Hindlimb muscle (tissue), 1 donor: ENCODE measurements around the gene NGFR. TPM values are rescaled to one million over a fixed set of nuclear protein-coding genes. Genes with fewer than 3 reads are reported as not detected.
A peak's percentile ranks its signal among the peaks of the same experiment; 100 is the strongest.
"Not testable (repeated sequence)": the region's sequence is repeated elsewhere in the genome, so short reads cannot be mapped to it uniquely, and the experiment has no call there.

Source experiments
- DNase-seq: peaks from one replicate; pipeline ENCODE4 v3.0.0-alpha.2; 2013
- polyA plus RNA-seq: library from polyadenylated mRNA; unstranded; fragments of 120-200 nt; gene quantifications from one replicate; pipeline ENCODE4 v1.2.1, GENCODE V29; 2013; ENCODE audit not compliant: insufficient read length

The NGFR gene
- polyA plus RNA-seq, 1 donor, result 50.8 TPM

DNA sequence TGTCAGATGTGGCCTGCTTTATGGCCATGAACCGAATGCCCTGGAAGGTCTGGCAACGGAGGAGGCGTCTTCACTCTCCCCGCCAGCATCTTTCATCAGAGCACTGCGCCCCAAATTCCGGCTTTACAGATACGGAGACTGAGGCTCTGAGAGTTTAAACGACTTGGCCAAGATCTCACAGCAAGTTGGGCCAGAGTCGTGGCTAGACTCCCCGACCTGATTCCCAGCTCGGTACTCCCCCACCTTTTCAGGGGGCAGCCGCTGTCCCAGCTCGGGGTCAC is 1.7 kb downstream of the NGFR start:
- DNase-seq, result no peak

DNA sequence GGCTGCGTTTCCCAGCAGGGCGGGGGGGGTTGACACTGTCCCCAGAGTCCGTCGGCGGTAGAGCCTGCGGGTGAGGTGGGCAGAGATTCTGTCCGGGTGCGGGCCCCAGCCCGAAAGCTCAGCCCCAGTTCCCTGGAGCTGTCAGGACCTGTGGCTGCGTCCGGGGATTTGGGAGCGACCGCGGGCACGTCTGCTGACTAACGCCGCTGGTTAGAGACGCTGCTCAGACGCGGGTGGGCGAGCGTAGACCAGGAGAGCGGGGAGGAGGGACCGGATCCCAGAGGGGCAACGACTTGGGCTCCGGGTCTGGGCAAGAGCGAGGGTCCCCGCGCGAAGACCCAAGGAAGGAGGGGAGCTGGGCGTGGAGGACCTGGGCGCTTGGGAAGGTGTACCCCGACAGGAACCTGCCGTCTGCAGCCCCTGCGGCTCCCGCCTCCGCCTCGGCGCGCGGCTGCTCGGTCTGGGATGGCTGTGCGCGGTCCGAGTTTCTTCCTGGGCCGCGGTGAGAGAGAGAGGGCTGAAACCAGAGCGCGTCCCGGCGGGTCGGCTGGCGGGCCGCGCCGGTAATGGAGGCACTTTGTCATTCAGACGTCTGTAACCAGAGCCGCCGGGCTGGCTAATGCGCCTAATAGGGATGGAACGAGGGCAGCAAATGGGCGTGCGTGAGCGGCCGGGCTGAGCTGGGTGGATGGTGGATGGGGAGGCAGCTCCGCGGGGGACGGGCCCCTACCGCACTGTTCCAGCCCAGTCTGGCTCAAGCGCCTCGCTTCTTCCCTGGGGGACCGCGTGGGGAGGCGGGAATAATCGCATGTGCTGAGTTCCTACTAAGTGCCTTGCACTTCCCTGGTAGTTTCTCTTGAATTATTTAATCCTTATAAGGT is 2.3 kb downstream of the NGFR start:
- no peak for DNase-seq

DNA sequence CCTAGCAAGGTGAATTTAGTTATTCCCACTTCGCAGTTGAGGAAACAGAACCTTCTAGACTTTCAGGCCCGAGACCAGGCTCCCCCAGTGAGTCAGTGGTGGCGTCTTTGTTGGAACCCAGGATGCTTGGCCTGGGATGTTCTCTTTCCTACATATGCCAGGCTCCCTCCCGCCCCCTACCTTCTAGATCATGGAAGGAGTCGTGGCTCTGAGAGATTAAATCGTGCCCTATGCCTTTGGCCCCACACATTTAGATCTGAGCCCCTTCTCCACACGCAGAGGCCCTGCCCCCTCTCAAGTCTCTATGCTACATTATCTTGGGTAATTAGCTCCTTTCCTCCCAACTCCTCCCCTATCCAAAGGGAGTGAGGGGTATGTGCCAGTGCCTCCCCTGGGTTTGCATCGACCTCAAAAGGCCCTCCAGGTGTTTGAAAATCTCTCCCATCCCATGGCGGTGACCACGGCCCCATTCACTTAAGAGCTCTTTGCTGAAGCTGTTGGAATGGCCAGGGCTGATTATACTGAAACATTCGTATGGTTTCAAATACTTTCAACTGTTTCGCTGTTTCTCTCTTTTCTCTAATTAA is 3.0 kb downstream of the NGFR start:
- no peak for DNase-seq

DNA sequence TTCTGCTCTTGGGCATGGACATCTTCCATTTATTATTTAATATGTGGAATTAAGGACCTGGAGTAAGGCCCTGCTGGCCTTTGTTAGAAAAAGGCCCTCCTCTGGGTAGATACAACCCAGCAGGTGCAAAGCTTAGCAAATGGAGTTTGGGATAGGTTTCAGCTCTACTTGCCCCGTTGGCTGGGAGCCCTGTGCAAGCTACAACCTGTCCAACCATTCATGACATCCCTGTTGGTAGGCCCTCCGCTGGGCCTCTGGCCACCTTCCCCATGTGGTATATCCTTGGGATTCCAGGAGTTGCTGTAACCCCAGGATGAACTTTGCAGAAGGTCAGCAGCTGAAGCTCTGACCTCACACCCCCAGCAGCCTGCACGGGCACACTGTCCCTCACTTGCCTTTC is 6.4 kb downstream of the NGFR start:
- no peak for DNase-seq

DNA sequence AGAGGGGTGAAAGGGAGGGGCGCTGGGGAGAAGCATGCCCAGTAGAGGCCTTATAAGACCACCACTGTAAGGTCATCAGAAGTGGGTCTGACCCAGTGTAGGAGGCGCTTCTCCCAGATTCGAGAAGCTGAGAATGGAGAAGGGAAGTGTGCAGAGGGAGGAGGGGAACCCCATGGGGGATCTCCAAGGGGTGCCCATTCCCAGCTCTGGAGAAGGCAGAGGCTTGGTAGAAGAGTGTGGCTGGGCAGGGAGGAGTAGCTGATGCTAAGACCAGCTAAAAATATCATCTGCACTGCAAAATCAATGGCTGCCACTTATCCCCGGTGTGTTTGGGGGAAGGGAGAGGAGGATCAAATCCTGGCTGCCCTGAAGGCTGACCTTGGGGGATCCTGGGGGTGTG is 7.2 kb downstream of the NGFR start:
- DNase-seq, result no peak

DNA sequence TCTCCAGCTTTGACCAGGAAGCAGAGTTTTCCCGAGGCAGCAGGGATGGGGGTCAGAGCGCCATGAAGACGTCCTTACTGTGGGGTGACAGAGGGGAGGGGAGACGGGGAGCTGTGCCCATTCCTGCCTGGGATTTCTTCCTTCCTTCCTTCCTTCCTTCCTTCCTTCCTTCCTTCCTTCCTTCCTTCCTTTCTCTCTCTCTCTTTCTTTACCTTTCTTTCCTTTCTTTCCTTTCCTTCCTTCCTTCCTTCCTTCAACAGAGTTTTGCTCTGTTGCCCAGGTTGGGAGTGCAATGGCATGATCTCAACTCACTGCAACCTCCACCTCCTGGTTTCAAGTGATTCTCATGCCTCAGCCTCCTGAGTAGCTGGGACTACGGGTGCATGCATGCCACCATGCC is 7.6 kb downstream of the NGFR start:
- DNase-seq, result not testable (repeated sequence)

DNA sequence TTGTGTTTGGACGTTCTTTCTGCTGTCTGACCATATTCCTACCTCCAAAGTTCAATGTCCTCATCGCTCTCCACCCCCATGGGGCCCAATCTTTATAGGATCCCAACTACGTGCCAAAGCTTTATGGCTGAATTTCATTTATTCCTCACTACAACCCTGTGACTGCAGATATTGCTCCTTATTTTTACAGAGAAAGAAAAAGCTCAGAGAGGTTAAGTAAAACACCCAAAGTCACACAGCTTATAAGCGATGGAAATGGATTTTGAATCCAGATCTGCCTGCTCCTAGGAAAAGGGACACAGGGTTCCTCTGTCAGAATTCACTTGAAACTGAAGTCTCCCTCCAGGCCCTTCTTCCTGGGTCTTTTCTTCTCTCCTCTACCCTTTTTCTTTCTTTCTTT is 9.3 kb downstream of the NGFR start:
- DNase-seq, result no peak

DNA sequence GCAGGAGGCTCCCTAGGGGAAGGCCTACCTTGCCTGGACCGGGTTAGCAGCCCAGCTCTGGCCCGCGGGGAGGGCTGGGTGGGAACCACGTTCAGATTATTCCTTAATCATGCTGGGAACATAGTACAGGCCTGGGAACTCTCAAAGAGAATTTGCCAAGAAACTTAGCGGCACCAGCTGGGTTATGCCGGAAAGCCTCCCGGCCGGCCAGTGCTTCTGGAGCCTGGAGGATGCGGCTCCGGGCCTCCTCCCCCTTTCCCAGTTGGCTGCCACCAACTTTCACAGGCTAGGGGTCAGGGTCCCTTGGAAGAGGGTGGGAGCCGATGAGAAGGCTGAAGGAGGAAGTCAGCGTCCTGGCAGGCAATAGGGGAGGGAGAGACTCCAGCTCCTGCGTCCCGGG is 10.8 kb downstream of the NGFR start:
- DNase-seq, result no peak

DNA sequence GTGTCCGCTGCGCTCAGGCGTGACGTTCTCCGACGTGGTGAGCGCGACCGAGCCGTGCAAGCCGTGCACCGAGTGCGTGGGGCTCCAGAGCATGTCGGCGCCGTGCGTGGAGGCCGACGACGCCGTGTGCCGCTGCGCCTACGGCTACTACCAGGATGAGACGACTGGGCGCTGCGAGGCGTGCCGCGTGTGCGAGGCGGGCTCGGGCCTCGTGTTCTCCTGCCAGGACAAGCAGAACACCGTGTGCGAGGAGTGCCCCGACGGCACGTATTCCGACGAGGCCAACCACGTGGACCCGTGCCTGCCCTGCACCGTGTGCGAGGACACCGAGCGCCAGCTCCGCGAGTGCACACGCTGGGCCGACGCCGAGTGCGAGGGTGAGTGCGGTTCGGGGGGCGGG is 11.2 kb downstream of the NGFR start:
- DNase-seq, result no peak

DNA sequence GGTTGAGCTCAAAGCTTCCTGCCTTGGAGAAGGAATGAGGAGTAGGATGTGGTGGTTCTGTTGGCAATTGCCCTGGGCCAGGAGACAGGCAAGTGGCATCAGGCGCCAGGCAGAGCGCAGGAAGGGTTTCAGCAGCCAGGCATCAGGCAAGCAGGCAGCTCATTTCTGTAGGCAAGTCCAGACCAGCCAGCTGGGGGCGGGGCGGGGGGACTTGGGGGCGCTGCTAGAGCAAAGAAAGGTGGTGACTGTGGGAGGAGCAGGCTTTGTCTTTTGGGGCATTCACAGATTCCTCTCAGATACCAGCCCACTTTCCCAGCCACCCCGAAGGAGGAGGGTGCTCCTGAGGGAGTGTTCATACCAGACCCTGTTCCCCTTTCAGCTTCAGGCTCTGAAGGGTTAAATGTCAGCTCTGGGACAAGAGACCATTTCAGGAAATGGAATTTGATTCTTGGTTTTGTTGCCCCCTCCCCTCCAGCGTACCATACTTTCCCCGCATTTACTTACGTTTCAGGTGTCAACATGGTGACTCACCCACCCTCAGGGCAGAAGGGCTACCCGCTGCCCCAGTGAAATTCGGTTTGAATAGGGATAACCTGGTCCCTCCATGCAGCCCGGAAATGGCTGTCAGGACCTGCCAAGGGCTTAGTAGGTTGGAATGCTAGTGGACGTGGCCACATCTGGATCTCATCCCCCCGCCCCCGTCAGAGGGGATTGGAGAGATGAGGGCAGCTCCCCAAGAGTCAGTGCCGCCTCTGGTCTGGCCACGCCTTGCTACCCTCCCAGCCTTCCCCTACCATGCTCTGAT is 13.2 kb downstream of the NGFR start:
- no peak for DNase-seq

DNA sequence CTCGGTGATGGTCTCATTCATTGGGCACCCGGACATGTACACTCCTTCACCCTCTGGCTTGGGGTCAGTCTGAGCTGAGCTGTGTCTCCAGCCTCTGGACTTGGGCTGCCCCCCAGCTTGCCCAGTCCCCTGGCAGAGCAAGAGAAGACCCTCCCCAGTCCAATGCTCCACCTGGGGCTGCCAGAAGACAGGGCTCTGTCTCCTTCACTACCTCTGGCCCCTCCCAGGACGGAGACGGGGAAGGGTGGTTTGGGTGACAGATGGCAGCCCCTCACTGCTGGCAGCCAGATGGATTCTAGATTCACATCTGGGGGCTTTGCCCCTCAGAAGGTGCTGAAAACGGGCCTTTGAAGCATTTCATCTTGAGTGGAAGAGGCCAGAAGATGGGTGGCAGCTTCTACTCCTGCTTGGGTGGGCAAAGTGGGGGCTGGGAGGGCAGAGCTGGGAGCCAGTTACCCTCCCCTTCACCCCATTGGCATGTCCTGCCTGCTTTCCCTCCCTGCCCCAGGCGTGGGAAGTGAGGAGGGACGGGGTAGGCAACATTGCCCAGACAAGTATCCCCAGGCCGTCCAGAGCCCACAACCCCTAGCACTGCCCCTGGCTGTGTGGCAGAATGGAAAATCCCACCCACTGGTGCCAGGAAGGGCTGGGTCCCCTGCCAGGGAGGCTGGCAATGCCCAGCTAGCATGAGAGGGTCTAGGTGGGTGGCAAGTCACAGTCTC is 13.9 kb downstream of the NGFR start:
- no peak for DNase-seq

DNA sequence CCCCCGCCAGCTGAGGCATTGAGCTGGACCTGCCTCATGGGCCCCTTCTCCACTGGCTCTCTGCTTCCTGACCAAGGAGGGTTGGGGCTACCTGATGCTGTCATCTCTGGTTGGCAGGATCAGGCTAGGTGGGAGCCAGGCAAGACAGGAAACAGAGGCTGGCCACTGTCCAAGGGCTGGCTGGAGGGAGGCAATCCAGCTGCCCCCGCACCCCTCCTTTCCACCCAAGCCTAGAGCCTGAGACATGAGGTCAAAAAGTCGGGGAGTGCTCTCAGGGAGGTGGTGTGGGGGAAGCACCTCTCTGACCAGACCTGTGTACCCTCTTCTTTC is 14.5 kb downstream of the NGFR start:
- no peak for DNase-seq

DNA sequence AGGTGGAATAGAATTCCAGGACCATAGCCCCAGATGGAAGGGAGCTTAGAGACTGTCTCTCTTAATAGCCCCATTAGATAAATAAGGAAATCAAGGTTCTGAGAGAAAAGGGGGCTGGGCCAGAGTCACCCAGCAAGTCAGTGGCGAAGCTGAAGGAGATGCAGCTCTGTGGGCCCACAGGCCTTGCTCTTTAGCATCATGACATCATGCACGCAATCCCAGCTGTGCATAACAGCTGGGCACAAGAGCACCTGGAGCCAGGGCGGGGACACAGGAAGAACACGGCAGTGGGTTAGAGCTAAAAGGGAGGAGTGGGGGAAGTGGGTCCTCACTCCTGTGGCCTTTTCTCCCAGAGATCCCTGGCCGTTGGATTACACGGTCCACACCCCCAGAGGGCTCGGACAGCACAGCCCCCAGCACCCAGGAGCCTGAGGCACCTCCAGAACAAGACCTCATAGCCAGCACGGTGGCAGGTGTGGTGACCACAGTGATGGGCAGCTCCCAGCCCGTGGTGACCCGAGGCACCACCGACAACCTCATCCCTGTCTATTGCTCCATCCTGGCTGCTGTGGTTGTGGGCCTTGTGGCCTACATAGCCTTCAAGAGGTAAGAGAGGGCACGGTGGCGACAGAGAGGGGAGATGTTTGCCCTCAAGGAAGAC is 15.1 kb downstream of the NGFR start:
- no peak for DNase-seq

DNA sequence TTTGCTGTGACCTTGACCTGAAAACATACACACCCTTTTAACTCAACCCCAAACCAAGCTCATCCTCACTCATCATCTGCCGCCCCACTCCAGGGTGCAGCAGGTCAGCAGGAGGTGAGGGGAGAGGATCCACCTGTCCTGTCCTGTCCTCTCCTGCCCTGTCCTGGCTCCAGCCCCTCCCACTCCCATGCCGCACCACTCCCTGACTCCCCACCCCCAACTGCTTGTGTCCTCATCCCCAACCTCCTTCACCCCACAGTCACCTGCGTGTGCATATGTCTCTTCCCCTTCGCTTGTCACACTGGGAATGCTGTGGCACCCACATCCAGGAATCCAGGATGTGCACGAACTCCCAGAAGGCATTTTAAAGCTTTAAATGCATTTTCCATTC is 15.6 kb downstream of the NGFR start:
- DNase-seq, result no peak

DNA sequence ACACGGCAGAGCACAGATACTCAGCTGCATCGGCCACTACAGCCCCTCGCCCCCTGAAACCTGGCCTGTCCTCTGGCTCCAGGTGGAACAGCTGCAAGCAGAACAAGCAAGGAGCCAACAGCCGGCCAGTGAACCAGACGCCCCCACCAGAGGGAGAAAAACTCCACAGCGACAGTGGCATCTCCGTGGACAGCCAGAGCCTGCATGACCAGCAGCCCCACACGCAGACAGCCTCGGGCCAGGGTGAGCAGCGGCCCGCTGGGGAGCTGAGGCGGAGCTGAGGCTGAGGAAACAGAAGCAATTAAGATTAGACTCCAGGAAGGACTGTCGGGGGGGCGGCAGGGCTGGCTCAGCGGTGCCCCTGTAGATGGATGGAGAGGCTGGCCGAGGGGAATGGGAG is 16.7 kb downstream of the NGFR start:
- DNase-seq, result no peak

DNA sequence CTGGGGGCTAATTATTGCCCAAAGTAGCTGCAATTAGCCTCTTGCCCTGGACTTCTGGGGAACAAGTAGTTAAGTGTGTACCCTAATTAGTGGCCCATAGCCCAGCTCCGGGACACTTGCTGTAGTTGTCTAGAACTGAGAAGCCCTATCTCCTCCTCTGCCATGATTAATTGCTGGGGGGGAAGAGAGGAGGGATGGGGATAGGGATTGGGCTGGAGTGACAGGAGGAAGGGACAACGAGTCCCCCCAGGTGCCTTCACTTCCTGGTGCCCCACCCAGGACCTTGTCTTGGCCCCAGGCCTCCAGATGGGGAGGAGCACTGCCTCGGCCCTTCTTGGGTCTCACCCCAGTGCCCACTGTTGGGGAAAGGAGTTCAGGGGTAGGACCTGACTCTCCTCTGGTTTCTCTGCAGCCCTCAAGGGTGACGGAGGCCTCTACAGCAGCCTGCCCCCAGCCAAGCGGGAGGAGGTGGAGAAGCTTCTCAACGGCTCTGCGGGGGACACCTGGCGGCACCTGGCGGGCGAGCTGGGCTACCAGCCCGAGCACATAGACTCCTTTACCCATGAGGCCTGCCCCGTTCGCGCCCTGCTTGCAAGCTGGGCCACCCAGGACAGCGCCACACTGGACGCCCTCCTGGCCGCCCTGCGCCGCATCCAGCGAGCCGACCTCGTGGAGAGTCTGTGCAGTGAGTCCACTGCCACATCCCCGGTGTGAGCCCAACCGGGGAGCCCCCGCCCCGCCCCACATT is 17.4 kb downstream of the NGFR start:
- no peak for DNase-seq

DNA sequence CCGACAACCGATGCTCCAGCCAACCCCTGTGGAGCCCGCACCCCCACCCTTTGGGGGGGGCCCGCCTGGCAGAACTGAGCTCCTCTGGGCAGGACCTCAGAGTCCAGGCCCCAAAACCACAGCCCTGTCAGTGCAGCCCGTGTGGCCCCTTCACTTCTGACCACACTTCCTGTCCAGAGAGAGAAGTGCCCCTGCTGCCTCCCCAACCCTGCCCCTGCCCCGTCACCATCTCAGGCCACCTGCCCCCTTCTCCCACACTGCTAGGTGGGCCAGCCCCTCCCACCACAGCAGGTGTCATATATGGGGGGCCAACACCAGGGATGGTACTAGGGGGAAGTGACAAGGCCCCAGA is 17.9 kb downstream of the NGFR start:
- no peak for DNase-seq

DNA sequence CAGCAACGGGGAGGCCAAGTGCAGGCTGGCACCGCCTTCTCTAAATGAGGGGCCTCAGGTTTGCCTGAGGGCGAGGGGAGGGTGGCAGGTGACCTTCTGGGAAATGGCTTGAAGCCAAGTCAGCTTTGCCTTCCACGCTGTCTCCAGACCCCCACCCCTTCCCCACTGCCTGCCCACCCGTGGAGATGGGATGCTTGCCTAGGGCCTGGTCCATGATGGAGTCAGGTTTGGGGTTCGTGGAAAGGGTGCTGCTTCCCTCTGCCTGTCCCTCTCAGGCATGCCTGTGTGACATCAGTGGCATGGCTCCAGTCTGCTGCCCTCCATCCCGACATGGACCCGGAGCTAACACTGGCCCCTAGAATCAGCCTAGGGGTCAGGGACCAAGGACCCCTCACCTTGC is 18.5 kb downstream of the NGFR start:
- DNase-seq, result no peak

DNA sequence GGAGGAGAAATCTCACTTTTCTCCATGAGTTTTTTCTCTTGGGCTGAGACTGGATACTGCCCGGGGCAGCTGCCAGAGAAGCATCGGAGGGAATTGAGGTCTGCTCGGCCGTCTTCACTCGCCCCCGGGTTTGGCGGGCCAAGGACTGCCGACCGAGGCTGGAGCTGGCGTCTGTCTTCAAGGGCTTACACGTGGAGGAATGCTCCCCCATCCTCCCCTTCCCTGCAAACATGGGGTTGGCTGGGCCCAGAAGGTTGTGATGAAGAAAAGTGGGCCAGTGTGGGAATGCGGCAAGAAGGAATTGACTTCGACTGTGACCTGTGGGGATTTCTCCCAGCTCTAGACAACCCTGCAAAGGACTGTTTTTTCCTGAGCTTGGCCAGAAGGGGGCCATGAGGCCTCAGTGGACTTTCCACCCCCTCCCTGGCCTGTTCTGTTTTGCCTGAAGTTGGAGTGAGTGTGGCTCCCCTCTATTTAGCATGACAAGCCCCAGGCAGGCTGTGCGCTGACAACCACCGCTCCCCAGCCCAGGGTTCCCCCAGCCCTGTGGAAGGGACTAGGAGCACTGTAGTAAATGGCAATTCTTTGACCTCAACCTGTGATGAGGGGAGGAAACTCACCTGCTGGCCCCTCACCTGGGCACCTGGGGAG is 19.1 kb downstream of the NGFR start:
- DNase-seq, result peak; percentile 79

DNA sequence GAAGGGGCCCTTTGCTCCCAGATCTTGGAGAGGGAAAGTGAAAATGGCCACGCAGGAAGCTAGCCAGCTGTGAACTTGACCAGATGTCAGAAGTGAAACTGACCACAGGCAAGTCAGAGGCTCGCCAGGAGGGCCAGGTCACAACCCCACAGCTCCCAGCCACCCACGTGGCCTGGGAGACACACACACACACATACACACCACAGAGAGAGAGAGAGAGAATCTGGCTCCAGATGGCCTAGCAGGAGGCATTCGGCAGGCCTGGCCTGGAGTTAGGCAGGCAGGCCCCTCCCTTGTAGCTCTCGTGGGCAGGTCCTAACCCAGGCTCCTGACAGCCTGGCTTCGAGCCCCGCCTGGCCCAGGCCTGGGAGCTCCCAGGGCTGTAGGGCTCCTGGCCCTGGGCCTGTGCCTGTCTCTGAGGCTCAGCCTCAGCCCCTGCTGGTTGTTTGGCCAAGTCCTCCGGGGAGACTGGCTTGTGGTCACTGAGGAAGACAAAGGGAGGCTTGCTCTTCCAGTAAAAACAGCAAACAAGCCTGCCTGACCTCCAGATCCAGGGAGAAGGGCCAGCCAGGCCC is 20.2 kb downstream of the NGFR start:
- DNase-seq, result peak; percentile 88

DNA sequence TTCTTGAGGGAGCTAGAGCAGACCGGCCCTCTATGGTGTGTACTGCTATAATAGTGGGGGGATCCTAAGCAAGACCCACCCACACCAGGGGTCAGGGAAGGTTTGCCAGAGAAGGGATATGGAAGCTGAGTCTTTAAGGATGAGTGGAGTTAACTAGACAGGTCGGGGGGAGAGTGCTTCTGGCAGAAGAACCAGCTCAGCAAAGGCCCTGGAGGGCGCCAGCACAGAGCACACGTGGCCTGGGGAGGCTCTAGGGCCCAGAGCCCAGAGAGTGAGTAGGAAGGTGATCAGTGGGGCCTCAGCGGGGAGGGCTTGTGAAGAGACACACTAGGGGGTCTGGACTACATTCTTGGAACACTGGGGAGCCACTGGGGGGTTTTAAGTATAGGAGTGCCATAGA is 21.1 kb downstream of the NGFR start:
- DNase-seq, result no peak
